ENCODE data around the gene KNTC1.
"Not testable (repeated sequence)": the region's sequence is repeated elsewhere in the genome, so short reads cannot be mapped to it uniquely, and the experiment has no call there.

Gene KNTC1

GRCh38 chr12:122569288-122569687 lies 42.2 kb downstream of the KNTC1 start:
- DNase-seq = no peak

- DNase-seq = not testable (repeated sequence)
Measured at GRCh38 chr12:122570006-122570405, 43.0 kb downstream of the KNTC1 start.

DNA sequence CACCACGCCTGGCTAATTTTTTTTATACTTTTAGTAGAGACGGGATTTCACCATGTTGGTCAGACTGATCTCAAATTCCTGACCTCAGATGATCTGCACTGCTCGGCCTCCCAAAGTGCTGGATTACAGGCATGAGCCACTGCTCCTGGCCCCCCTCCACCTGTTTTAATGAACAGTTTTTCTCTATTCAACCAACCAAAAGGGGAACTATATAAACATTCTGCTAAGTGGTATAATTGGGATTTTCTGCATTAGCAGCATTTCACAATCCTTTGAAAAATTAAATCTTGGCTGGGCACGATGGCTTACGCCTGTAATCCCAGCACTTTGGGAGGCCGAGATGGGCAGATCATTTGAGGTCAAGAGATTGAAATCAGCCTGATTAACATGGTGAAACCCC lies 44.8 kb downstream of the KNTC1 start:
- DNase-seq = no peak

DNA sequence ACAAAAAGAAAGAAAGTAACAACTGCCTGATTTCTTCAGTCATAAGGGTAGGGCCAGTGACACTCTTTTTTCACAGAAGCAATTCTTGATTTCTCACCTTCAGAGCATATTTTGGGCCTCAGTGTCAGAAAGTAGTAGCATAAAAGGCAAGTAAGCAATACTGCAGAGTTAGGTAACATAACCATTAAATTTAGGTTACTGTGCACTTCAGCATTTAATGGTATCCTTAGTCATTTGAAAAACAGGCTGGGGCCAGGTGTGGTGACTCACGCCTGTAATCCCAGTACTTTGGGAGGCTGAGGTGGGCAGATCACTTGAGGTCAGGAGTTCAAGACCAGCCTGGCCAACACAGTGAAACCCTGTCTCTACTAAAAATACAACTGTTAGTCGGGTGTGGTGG lies 56.2 kb downstream of the KNTC1 start:
- DNase-seq = not testable (repeated sequence)

GRCh38 chr12:122584177-122584863 lies 57.3 kb downstream of the KNTC1 start:
- no peak for DNase-seq

DNA sequence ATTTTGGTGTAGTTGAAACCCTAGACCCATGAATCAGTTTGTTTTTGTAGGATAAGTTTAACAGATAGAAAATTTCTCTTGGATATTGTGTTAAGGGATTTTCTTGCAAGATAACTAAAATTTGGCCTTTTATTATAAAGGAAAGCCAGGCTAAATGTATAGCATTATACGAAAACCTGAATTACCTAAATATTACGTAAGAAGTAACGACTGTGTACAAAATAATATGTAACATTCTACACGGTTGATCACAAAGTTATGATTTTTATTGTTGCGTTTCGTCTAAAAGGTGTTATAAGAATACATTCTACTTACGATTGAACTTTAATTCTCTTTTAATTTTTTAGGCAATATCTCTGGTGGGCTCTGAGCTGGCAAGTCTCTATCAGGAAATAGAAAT lies 63.9 kb downstream of the KNTC1 start:
- DNase-seq = no peak

- not testable (repeated sequence) for DNase-seq
Measured at GRCh38 chr12:122591966-122592365, 64.9 kb downstream of the KNTC1 start.

- DNase-seq = not testable (repeated sequence)
Measured at GRCh38 chr12:122592543-122592942, 65.5 kb downstream of the KNTC1 start.

- no peak for DNase-seq
Measured at GRCh38 chr12:122593910-122594309, 66.9 kb downstream of the KNTC1 start.

- DNase-seq = no peak
Measured at GRCh38 chr12:122596838-122597237, 69.8 kb downstream of the KNTC1 start.

GRCh38 chr12:122602456-122602855 lies 75.4 kb downstream of the KNTC1 start:
- no peak for DNase-seq

GRCh38 chr12:122604993-122605392 lies 77.9 kb downstream of the KNTC1 start:
- no peak for DNase-seq

DNA sequence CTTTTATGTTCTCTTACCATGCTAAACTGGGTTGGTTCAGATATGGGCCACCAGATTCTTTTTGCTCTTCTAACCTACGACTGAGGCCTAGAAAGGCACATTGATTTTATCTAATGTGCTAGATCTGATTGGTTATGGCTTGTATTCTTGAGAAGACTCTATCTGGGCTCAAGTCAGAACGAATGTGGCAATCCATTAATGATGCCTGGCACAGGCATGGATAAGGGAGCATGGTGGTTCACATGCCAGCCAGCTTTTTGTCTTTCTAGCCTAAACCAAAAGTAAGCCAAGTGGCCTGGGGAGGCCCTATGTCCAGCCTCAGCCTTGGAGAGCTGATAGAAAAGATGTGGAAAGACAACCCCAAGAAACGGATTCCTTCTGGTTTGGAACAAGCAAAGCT lies 82.7 kb downstream of the KNTC1 start:
- no peak for DNase-seq

- no peak for DNase-seq
Measured at GRCh38 chr12:122610207-122610606, 83.2 kb downstream of the KNTC1 start.

- DNase-seq = no peak
Measured at GRCh38 chr12:122610911-122611310, 83.9 kb downstream of the KNTC1 start.

GRCh38 chr12:122614839-122615238 lies 87.8 kb downstream of the KNTC1 start:
- no peak for DNase-seq

DNA sequence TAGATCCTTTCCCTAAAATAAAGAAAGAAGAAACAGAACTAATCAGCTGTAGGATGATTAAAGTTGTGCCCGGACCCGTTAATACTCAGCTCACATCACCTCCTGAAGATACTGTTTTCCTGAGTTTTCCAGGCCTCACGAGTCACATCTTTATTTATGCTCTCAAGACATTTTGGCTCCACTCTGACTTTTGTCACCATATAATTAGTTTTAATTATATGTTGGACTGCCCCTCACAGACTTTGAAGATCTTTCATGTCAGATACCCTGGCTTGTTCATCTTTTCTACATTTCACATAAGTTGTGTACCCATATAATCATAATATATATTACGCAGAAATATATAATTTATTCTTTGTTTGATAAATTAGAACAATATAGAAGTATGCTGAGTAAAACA lies 88.7 kb downstream of the KNTC1 start:
- no peak for DNase-seq

GRCh38 chr12:122635471-122635870 lies 108.4 kb downstream of the KNTC1 start:
- DNase-seq = no peak

DNA sequence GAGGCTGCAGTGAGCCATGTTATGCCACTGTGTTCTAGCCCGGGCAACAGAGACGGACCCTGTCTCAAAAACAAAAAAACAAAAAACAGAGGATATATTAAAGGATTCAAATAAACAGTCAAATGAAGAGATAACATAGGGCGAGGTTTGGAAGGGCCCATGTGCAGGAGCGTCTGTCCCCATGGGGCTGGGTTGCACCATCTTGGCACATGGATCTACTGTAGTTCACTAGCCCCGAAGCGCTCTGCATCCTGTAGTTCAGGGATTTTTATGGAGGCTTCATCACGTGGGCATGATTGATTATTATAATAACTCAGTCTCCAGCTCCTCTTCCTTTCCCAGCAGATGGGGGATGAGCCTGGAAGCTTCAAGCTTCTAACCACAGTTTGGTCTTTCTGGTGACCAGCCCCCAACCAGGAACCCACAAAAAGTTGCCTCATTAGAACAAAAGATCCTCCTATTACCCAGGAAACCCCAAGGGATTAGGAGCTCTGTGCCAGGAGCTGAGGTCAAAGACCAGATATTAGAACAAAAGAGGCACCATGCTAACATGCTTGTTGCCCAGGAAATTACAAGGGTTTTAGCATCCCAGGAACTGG lies 116.3 kb downstream of the KNTC1 start:
- DNase-seq = peak in 1 of 2 experiments; percentile 9

DNA sequence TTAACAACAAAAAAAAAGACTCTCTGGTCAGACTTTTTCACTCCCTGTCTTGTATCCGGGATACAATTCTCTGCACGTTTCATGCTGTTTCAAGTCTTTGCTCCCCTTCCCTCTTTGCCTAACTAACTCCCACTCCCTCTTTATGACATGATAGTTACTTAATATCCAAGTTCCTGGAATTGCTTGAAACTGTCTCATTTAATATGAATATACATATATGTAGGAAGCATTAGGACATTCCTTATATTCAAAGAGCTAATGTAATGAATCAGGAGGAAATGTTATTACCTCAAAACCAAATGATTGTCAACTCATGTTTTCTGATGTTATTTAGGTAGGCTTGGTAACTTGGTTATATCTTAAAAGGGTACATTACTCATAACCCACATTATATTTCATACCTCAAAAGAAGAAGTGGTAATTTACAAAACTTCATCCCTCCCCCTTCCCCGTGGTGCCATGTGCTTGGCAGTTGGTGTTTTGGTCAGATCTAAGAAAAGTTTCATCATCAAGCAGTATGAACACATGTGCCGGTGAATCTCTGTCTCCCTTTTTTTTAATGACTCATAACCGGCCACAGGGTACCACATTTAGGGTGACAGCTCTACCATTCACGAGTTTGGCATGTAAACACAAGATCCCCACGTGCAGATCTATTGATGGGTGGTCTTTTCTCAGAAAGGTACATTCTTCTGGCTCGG lies 119.6 kb downstream of the KNTC1 start:
- peak; percentile 99 for DNase-seq

DNA sequence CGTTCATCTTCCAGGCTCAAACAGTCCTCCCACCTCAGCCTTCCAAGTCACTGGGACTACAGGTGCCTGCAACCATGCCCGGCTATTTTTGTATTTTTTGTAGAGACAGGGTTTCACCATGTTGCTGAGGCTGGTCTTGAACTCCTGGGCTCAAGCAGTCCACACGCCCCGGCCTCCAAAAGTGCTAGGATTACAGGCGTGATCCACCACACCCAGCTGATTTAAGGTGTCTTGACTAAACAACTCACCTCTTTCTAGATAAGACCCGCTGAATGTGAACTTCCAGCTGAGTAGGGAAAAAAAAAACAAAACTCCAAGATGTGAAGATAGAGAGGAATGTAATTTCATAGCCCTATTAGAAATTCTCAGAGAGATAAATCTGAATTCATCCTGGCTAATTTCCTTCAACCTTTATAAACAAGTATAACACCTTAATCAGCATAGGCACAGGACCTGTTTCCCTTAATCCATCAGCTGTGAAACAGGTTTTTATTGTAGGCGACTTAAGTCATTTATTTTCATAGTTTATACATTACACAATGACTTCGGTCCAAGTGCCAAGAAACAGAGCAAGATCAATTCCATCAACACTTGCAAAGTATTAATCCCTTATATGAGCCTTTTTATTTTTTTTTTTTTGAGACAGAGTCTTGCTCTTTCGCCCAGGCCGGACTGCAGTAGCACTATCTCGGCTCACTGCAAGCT lies 124.6 kb downstream of the KNTC1 start:
- DNase-seq = no peak

DNA sequence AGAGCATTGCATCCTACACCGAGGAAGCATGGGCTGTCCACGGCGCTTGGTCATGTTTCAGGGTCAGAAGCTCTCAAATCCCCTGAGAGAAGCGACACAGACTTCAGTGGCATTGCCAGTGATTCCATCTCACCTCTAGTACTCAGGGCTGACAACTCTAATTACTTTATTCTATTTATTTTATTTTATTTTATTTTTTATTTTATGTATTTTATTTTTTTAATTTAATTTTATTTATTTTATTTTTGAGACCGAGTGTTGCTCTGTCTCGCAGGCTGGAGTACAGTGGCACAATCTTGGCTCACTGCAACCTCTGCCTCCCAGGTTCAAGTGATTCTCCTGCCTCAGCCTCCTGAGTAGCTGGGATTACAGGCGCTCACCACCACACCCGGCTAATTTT lies 126.2 kb downstream of the KNTC1 start:
- DNase-seq = not testable (repeated sequence)

DNA sequence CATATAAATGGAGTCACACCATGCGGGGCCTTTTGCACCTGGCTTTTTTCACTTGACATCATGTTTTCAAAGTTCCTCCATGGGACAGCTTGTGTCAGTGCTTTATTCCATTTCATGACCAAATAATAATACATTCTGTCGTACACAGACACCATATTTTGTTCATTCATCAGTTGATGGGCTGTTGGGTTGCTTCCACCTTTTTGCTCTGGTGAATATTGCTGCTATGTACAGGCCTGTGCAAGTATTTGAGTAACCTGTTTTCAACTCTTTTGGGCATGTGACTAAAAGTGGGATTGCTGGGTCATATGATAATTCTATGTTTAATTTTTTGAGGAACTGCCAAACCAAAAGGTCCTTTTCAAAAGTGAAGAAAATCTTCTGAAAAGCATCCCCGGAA lies 129.2 kb downstream of the KNTC1 start:
- DNase-seq = no peak

DNA sequence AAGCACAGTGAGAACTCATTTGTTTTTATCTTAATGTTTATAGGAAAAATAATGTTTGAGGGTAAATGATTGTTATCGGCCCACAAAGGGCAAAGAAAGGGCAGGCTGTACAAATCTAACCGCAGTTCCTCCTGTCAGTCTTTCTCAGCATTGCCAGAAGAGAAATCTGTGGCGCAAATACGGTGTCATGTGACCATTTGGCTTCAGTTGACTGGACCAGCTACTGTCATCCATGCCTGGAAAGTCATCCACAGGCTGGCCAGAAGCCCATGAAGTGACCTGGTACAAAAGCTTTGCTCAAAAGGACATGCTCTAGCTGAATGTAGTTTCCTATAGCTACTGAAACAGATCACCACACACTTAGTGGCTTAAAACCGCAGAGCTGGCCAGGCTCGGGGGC lies 132.5 kb downstream of the KNTC1 start:
- no peak for DNase-seq

Measured in AML-193 (cell line).